ENCODE results near the gene DIPK1C.
A peak's percentile ranks its signal among the peaks of the same experiment; 100 is the strongest.

Gene DIPK1C

GRCh38 chr18:74392323-74392722 lies 64.8 kb downstream of the DIPK1C start:
- DNase-seq, result peak in 3 of 58 donors; percentile 1 to 15 (median 10)

- DNase-seq, result no peak
Observed at GRCh38 chr18:74390900-74391299, 66.2 kb downstream of the DIPK1C start.

GRCh38 chr18:74389991-74390390 lies 67.1 kb downstream of the DIPK1C start:
- DNase-seq, result no peak

DNA sequence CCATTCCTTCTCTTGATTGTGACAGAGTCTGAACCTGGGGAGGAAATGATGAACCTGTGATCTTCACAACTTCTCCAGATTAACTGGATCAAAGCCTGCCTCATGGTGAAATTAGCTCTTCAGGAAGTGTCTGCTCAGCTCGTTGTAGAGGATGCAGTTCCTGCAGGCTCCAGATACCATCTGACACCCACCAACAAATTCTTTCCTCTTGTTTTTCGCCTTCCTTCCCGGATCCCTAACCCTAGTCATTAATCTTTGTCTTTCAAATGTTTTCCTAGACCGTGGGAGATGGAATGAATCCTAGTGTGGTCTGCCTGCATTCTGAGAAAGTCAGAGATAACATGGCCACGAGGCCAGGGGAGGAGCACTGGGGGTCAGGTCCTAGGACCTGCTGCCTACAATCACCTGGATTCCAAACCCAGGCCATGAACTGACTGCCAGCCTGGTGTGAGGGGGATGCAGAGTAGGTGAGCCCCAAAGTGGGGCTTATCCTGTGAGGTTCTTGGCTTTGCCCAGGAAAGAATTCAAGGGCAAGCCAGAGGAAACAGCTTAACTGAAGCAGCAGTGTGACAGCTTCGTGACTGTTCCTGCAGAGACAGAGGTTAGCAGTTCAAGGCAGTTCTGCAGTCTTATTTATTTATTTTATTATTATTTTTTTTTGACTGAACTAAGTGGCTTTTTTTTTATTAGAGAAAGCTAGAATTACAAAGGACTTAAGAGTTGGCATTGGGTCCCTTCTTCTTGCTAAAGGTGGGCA lies 67.8 kb downstream of the DIPK1C start:
- DNase-seq, result no peak

- no peak for DNase-seq
Observed at GRCh38 chr18:74388227-74388626, 68.9 kb downstream of the DIPK1C start.

DNA sequence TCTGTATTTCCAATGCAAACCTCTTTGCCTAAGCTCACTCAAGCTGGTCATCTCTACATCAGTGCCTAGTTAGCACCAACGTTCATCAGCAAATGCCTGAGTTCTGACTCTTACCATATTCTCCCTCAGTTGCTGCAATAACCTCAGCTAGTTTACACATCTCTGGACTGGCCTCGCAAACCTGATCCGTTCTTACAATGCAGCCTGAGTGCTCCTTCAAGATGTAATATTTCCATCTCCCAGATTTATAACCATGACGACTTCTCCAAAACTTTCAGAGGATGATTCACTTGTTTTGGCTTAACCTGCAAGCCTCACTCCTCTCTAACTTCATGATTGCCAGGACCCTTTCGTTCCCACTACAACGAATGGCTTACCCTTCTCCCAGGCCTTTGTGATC lies 69.7 kb downstream of the DIPK1C start:
- DNase-seq, result no peak
